Panc1 (cell line): ENCODE measurements around the gene E2F6. TPM values are rescaled to one million over a fixed set of nuclear protein-coding genes. Genes with fewer than 3 reads are reported as not detected.

Experiments used
- ATAC-seq: fragments of 200-7000 bp; cut with Tn5 transposase; 2 replicates; pipeline ENCODE4 v1.9.1; 2020; ENCODE audit warnings: mild to moderate bottlenecking, moderate library complexity
- BruUV-seq: library from RNA; stranded (reverse); fragments of 400-500 nt; replicated peaks from 2 replicates; lab custom pipeline; 2021; lab: Mats Ljungman, UMichigan
- CTCF ChIA-PET: fragments of 300-600 bp; sonication (Branson Sonifier 250); formaldehyde crosslinking; loops from one replicate; lab custom pipeline; 2022; ENCODE audit warnings: antibody characterized with exemption; lab: Charles Lee
- POLR2A ChIA-PET: fragments of 300-600 bp; sonication (Branson Sonifier 250); formaldehyde crosslinking; loops from one replicate; lab custom pipeline; 2022; ENCODE audit warnings: antibody characterized with exemption; lab: Charles Lee
- DNase-seq: peaks from one replicate; pipeline ENCODE4 v3.0.0-alpha.2; 2010; ENCODE audit warnings: low read depth, low spot score
- H3K27ac ChIP-seq: 2 replicates; pipeline ENCODE4 v1.5.1; 2011; ENCODE audit warnings: mild to moderate bottlenecking, low read length, inconsistent platforms
- H3K27me3 ChIP-seq: fragments of 200-500 bp; sonication (Bioruptor generic); 2 replicates; pipeline ENCODE4 v1.6.0; 2014; ENCODE audit warnings: low read length, inconsistent platforms; ENCODE audit not compliant: control insufficient read depth, insufficient read depth
- H3K36me3 ChIP-seq: fragments of 200-500 bp; sonication (Bioruptor generic); 2 replicates; pipeline ENCODE4 v1.5.1; 2014; ENCODE audit warnings: inconsistent platforms, mild to moderate bottlenecking, low read length, moderate library complexity; ENCODE audit not compliant: control insufficient read depth, insufficient read depth
- H3K4me1 ChIP-seq: 2 replicates; pipeline ENCODE4 v1.5.1; 2011; ENCODE audit warnings: inconsistent platforms, mild to moderate bottlenecking, low read length, moderate library complexity; ENCODE audit not compliant: control insufficient read depth, insufficient read depth
- H3K4me3 ChIP-seq, 2 experiments: 2 replicates each; pipeline ENCODE4 v1.5.1; 2011 to 2012; ENCODE audit warnings: low read depth in 2 of 2, low read length in 2 of 2, mild to moderate bottlenecking in 2 of 2, inconsistent platforms in 1 of 2, moderate library complexity in 1 of 2
- H3K9me3 ChIP-seq: fragments of 200-500 bp; sonication (Bioruptor generic); 2 replicates; pipeline ENCODE4 v1.5.1; 2014; ENCODE audit warnings: low read depth, mild to moderate bottlenecking, inconsistent platforms, low read length, moderate library complexity; ENCODE audit not compliant: control insufficient read depth, insufficient read depth
- CTCF ChIP-seq: fragments of 450-650 bp; IDR thresholded peaks from 2 replicates; pipeline ENCODE4 v1.5.1; 2017; ENCODE audit warnings: mild to moderate bottlenecking
- POLR2AphosphoS5 ChIP-seq: IDR thresholded peaks from 2 replicates; pipeline ENCODE4 v1.6.1; 2012; ENCODE audit warnings: mild to moderate bottlenecking, low read depth, low read length, moderate library complexity
- REST ChIP-seq, 2 experiments: IDR thresholded peaks; 2 replicates each; pipeline ENCODE4 v1.6.1; 2011 to 2012; ENCODE audit warnings: low read depth in 2 of 2, control low read depth in 1 of 2, low read length in 1 of 2, mild to moderate bottlenecking in 1 of 2, moderate library complexity in 1 of 2; ENCODE audit not compliant: insufficient read depth in 1 of 2
- SIN3A ChIP-seq: IDR thresholded peaks from 2 replicates; pipeline ENCODE4 v1.6.1; 2012; ENCODE audit warnings: low read depth, mild to moderate bottlenecking, low read length, moderate library complexity, borderline replicate concordance; ENCODE audit not compliant: insufficient read depth
- TCF7L2 ChIP-seq: IDR thresholded peaks from 2 replicates; pipeline ENCODE4 v1.6.1; 2011; ENCODE audit warnings: mild to moderate bottlenecking, low read depth, low read length, inconsistent platforms
- in situ Hi-C: cut with HindIII; loops from 2 replicates; pipeline ENCODE4 v1.10.0; 2016; ENCODE audit warnings: low sequenced_read_pairs, low pct_unique_long_range_greater_than_20kb
- intact Hi-C: fragments of 100-400 bp; cut with micrococcal nuclease; formaldehyde crosslinking; loops from one replicate; pipeline ENCODE4 v1.10.0; 2022; ENCODE audit not compliant: unreplicated experiment
- total RNA-seq: library from RNA; stranded (reverse); gene quantifications from one replicate; pipeline ENCODE4 v1.2.1, GENCODE V29; 2021; ENCODE audit not compliant: unreplicated experiment

E2F6 gene
- total RNA-seq, 1 experiment from 2014 or later, result 23.9 TPM

DNA sequence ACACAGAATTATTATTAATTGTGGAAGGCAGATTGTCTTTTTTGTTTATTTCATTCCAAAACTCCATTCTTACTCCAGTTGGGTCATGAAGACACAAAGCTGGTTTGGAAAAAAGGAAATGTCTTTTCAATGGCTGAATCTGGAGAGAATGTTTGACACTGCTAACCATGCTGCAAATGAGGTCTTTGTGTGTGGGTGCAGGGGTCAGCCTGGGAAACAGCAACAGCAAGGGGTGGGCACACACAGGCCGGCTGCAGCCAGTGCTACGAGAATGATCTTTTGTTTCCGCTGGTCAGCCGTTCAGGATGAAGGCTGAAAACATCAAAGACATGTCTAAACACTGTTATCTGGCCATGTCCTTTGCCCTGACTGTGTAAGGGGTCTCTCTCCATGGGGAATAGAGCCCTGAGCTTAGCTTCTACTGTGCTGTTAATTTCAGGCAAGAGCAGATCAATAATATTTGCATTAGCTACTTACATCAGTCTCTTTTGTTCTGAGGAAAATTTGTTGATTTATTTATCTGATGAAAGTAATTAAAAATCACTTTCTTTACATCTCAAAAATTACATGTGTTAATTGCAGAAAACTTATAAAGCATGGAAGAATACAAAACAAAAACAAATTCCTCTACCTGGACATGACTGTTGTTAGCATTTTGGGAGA lies 33.3 kb upstream of the E2F6 start:
- in situ Hi-C loops, result no loop called here
- Histone ChIP-seq H3K4me3 (no peak overlapping the region), H3K4me1 (0 out of 2 replicates have a peak, but pooled peaks cover 3% of the 10 kb centered on the region), H3K9me3 (no peaks in the 10 kb centered on the region), H3K27me3 (no peaks in the 10 kb centered on the region; the same call in 1 of the 2 replicates), H3K27ac (no peak overlapping the region), H3K36me3 (no peaks in the 10 kb centered on the region)
- ChIA-PET CTCF (interaction anchor here (0.5 kb wide), 1 partner anchor 40 kb away, joined by 5 read pairs; no protein-coding TSS in a partner anchor), POLR2A (no interaction called here)
- DNase-seq (no peak), ATAC-seq (no peak)
- TF ChIP-seq POLR2AphosphoS5 (no peak), TCF7L2 (no peak), CTCF (no peak), SIN3A (no peak), REST (IDR thresholded peaks at IDR 0.05; ENCODE audit: insufficient read depth in 1 of 2, low read depth in 2 of 2, low read length in 1 of 2) (no peak)
- no TSS peak for BruUV-seq
- intact Hi-C loops, result no loop called here

DNA sequence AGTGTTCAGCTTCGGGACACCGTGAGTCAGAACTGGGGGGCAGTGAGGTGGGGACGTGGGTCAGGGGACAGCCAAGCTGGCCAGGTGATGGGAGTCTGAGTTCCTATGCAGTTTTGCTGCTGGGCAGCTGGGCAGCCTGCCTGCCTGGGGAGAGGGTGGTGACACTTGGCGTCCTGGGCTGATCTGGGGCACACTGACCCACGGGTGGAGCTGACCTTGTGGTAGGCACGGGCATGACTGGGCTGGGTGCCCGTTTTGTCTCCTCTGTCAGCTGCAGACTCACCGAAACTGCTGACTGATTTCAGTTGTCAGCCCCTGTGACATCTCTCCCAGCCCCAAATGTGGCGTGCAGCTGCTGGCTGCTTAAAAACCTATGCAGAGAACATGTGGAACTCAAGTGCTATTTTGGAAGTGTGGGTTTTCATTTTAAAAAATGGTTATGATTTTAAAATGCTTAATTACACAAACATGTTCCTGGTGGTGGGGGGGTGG lies 32.6 kb upstream of the E2F6 start:
- Histone ChIP-seq H3K36me3 (no peaks in the 10 kb centered on the region), H3K27me3 (no peaks in the 10 kb centered on the region; the same call in 1 of the 2 replicates), H3K27ac (no peak overlapping the region), H3K4me3 (no peak overlapping the region), H3K9me3 (no peaks in the 10 kb centered on the region), H3K4me1 (0 out of 2 replicates have a peak, but pooled peaks cover 3% of the 10 kb centered on the region)
- in situ Hi-C loops, result no loop called here
- DNase-seq (no peak), ATAC-seq (peak; percentile 43; the same call in 1 of the 2 replicates)
- no TSS peak for BruUV-seq
- TF ChIP-seq TCF7L2 (no peak), REST (IDR thresholded peaks at IDR 0.05; ENCODE audit: insufficient read depth in 1 of 2, low read depth in 2 of 2, low read length in 1 of 2) (no peak), POLR2AphosphoS5 (no peak), SIN3A (no peak), CTCF (no peak)
- CTCF ChIA-PET, result interaction anchor here (0.5 kb wide), 1 partner anchor 41 kb away, joined by 5 read pairs; no protein-coding TSS in a partner anchor
- POLR2A ChIA-PET, result no interaction called here
- intact Hi-C loops, result no loop called here
